CD1c-positive myeloid dendritic cell (primary cell): Measurements from ENCODE around the gene SLC30A9.

Source experiments
- DNase-seq: peaks from one replicate; pipeline ENCODE4 v3.0.0-alpha.2; 2016; ENCODE audit errors: extremely low spot score

Gene SLC30A9

DNA sequence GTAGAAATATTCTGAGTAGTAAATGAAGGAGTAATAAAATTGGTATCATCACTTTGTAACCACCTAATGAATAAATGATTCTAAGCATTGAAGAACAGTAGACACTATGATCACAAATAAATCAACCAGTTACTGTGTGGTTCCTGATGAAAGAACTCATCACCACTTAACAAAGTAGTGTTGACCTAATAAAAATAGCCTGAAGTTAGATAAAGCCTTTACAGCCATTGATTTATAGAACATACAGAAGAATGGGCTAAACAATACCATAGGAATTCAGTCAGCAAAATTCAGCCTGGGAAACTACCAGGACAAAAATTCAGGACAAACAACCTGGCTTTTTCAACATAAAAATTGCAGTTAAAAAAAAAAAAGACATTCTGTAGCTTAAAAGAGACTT lies 9.0 kb downstream of the SLC30A9 start:
- no peak for DNase-seq

DNA sequence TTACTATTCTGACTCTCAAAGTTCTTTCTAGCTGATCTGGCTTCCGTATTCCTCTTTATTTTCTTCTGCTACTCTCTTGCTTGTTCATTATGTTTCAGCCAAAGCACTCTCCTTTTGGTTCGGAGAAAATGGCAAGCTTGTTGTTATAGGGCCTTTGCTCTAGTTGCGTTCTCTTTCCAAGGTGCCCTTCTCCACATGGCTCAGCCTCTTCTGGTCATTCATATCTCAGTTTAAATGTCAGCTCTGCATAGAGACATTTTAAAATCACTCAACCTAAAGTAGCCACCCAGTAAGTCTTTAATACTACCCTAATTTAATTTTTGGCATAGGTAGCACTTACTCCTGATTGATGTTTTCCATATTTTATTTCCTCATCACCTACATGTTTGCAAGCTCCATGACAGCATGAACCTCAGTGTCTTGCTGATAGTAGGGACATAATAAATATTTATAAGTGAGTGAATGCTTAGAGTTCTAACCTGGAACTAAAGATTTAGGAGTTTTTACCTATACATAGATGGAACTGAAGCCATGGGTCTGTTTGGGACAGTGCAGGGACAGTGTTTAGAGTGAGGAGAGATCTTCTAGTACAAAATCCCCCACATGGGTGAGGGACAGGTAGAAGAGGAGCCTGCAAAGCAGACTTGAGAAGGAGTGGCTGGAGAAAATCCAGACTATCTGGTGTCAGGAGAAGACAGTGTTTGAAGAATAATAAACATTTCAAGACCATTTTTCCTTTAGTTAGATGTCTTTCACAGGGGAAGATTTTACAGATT lies 17.9 kb downstream of the SLC30A9 start:
- DNase-seq: no peak

DNA sequence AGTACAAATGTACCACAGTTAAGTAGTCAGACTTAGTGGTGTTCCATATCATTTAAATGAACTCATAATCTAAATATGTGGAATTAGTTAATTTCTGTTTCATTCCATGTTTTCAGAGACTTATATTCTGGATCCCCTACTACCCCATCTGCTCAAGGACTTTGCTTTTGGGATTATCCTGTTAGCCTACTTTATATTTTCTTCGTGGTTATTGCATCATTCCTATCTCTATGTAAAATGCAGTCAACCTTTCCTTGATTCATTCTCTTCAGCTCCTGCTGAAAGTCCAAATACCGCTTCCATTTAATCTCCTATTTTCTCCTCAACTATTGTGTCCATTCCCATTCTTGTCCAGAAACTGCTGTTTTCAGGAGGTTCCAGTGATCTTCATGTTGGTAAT lies 25.1 kb downstream of the SLC30A9 start:
- DNase-seq: no peak

DNA sequence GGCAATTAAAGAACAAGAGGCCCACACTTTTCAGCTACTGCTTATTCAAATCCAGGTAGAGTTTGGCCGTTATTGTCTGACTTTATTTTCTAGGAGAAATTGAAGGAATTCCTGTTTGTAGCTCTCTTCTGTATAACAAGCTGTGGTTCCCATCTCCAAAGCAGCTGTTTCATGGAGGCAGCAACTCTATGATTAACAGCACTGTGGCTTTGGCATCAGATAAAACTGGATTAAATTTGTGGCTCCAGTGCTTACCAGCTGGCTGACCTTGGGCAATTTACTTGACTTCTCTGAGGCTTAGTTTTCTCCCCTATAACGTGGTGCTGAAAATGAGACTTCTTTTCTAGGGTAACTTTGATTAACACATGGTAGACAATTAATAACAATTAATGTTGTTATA lies 28.1 kb downstream of the SLC30A9 start:
- no peak for DNase-seq

DNA sequence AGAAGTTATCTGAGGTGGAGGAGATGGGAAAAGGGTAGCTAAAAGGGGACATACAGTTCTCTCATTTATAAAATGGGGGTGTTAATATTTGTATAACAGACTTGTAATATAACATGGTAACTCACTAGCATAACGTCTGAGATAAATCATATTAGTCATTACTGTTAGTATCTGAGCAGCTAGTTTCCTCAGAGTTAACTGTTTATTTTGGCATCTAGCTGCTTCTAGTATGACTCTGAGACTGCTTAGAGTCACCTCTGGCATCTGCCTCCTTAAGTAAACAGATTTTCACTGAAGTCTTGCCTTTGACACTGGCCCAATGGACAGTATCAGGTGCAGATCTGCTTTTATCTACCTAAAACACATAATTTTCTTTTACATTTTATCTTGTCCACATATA lies 58.1 kb downstream of the SLC30A9 start:
- DNase-seq: no peak

DNA sequence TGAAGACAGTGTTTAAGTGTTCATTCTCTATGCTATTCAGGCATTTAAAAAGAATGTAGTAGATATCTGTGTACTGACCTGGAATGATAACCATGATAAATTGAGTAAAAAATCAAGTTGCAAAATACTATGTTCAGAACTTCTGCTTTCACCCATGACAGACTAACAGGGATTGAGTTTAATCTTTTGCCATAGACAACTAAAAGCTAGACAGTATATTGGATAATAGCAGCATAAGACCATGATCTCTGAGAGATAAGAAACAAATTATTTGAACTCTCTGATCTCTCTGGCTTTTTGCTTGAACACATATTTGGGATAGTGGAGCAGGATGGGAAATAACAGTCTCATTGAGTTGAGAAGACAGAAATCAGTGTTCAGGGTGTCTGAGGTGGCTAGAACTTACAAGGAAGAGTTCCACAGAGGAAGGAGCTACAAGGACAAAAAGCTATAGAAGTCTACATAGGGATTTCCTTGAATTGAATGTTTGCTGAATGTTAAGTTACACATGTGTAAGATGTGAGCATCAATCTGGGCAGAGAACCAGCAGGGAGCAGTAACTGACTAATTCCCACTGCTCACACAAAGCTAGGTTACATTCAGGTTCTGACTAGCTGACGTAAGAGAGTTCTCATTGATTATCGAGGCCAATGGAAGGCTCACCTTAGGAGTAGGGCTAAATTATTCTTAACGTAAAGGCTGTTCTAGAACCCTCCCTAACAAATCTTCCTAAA lies 60.4 kb downstream of the SLC30A9 start:
- no peak for DNase-seq

DNA sequence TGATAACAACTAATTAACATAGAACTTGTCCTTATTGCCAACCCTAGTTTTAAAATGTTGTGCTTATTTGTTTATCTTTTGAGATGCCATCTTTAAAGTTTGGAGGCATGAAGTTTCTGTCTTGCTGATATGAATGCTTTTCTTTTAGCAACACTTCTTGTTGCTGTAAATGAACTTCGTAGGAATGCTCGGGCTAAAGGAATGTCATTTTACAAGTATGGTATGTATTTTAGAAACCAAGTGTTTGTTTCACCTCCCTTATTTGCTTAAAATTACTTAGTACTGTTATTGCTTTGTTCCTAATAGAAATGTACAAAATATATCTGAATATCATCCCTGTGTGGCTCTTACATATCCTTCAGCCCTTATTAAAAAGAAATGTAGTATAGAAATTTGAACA lies 76.1 kb downstream of the SLC30A9 start:
- no peak for DNase-seq

DNA sequence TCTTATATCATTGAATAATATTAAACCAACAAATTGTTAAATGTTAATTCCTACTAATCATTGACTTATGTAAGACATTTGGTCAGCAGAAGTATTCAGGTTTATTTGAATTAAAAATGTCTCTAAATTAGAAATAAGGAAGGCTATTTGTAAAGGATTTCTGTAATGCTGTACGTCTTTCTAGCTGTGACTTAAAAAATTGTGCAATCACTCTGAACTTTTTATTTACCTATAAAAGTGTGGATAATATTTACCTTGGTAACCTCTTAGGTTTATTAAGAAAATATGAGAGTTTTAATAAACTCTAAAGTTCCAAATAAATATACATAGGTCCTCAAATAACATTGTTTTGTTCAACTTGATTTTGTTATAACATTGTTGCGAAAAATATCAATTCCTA lies 76.9 kb downstream of the SLC30A9 start:
- no peak for DNase-seq

DNA sequence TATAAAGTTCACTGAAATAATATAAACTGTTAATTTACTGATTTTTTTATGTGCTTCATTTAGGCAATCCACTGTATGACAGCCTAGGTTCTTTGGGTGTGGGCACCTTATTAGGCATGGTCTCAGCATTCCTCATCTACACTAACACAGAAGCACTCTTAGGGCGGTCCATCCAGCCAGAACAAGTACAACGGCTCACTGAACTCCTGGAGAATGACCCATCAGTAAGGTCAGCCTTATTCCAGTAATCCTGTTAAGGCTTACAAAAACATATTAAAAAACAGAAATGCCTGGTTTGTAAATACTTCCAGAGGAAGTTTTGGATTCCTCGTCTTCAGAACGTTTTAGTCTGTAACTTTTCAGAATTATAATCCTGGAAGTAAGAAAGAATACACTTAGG lies 80.1 kb downstream of the SLC30A9 start:
- DNase-seq: no peak

DNA sequence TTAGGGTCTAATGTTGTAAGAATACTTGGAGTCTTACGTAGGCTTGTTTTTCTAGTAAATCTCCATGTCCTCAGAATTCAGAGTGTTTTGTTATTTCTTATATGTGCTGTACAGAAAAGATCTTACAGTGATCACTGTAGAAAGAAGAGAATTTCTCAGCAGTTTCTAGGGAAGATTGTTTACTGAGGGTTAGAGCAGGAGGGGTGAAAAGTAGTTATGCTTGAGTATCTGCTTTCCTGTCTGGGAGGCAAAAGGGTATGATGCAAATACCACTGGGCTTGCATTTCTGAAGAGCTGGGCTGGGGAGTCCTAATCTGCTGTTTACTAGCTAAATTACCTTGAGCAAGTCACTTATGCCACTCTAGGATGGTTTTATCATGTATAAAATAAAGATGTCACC lies 84.0 kb downstream of the SLC30A9 start:
- DNase-seq: no peak

DNA sequence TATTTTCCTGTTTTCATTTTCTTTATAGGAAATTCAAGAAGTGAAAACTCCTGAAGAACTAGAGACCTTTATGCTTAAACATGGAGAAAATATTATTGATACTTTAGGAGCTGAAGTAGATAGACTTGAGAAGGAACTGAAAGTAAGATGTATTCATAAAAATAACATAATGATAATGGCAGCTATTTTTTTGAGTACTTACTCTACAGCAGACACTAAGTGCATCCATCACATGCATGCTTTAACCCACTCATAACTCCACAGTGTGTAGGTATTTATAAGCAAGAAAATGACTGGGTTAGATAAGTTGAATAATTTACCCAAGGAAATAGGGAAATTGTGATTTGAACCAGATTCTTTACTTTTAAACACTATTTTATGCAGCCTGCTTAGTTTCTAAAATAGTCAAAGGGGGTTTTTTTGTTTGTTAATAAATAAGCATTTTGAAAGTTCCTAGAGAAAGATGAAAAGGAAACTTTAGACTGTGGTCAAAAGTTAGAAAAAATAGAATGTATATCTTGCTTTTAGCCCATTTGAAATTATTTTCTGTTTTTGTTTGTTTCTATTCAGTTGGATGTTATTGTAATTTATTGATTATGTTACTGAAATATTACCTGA lies 88.0 kb downstream of the SLC30A9 start:
- DNase-seq: no peak

DNA sequence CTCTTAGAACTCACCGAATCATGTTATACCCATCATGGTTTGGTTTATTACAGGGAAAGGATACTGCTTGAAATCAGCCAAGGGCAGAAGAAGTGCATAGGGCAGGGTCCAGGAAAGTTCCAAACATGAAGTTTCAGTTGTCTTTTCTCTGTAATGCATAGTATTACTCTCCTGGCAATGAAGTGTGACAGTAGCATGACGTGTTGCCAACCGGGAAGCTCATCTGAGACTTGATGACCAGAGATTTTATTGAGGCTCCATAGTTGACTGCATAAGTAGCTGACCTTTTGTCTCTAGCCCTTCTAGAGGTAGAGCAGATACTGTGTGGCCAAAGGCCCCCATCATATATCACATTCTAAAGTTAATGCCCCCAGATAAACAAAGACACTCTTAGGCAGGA lies 90.0 kb downstream of the SLC30A9 start:
- DNase-seq: no peak

DNA sequence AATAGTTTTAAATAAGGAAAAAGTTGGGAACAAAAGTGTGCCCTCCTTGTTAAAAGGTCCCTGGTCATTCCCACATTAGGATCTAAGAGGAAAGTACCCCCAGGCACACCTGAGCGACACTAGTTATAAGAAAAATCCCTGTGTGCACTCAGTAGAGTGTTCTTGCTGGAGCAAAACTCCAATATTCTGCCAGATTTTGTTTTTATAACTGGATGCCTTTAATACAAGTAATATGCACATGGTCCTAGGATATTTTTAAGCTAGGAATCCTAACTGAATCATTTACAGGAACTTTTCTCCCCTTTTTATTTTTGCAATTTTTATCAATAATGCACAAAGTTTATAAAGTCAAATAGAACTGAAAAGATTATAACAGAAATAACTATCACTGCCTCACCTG lies 93.5 kb downstream of the SLC30A9 start:
- no peak for DNase-seq

DNA sequence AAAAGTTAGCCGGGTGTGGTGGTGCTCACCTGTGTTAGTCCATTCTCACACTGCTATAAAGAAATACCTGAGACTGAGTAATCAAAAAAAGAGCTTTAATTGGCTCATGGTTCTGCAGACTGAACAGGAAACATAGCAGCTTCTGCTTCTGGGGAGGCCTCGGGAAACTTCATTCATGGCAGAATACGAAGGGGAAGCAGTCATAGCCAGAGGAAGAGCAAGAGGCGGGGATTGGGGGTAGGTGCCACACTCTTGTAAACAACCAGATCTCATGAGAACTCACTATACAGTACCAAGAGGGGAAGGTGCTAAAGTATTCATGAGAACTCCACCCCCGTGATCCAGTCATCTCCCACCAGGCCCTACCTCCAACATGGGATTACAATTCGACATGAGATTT lies 98.1 kb downstream of the SLC30A9 start:
- no peak for DNase-seq

DNA sequence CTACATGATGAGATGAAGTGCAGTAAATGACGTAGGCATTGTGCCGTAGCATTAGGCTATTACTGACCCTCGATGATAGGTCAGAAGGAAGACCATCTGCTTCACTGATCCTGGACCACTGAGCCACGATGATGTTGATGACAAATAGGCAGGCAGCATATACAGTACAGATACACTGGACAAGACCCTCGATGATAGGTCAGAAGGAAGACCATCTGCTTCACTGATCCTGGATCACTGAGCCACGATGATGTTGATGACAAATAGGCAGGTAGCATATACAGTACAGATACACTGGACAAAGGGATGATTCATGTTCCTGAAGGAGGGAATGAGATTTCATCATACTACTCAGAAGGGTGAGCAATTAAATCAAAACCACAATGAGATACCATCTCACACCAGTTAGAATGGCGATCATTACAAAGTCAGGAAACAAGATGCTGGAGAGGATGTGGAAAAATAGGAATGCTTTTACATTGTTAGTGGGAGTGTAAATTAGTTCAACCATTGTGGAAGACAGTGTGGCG lies 111.2 kb downstream of the SLC30A9 start:
- no peak for DNase-seq

DNA sequence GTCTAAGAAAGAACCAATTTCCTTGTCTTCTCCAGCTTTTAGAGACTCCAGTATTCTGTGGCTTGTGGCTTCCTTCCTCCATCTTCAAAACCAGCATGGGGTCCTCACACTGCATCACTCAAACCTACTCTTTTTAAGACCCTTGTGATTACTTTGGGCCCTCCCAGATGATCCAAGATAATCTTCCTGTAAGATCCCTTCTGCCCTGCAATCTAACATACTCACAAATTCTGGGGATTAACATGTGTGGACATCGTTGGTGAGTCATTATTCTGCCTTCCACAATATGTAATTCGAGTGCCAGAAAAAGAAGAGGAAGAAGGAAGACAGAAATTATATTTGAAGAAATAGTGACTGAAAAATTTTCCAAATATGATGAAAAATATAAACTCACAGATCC lies 114.2 kb downstream of the SLC30A9 start:
- no peak for DNase-seq

DNA sequence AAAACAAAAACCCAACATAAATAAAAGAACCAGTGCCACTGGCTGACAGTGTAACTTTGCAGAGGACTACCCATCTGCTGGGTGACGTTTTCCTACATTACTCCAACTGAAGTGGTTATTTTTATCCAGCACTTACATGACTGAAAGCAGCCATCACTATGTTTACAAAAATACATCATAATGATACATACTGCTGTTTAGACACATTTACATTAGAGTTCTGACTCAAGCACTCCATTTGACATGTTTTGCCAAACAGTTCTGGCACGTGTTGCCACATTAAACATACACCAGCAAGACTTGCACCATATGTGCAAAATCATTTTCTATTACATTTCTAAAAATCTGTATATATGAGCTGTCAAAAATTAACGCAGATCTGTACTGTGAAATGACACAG lies 122.5 kb downstream of the SLC30A9 start:
- DNase-seq: no peak

DNA sequence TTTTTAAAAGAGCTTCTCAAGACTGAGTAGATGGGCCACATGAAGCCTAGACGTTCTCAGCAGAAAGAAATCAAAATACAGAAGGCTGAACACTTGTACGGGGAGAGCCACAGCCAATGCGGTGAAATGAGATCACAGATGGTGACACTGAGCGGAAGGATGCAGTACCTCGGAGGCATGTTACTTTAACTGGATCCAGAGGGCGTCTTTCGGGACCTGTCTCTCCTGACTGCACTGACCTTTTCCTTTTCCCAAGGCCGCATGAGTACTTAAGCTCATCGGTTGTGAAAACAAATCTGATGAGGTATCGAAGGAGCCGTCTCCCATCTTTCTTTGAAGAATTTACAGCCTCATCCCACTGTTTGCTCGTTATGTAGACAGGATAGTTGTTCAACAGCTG lies 129.6 kb downstream of the SLC30A9 start:
- no peak for DNase-seq

DNA sequence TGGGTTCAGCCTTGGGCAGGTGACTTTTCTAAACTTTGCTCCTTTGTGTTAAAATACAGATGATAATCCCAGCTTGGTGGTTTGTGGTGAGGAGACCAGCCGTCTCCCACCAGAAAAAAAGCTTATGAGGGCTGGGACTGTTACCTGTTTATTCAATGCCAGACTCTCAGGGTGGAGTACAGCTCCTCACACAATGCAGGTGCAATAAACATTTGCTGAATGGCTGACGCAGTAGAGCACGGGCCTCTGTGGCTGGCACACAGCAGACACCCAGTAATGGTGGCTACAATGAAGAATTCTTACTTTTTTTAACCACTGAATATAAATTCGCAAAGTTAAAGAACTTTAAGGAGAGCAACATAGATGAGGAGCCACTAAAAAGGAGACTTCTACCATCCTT lies 131.9 kb downstream of the SLC30A9 start:
- no peak for DNase-seq

DNA sequence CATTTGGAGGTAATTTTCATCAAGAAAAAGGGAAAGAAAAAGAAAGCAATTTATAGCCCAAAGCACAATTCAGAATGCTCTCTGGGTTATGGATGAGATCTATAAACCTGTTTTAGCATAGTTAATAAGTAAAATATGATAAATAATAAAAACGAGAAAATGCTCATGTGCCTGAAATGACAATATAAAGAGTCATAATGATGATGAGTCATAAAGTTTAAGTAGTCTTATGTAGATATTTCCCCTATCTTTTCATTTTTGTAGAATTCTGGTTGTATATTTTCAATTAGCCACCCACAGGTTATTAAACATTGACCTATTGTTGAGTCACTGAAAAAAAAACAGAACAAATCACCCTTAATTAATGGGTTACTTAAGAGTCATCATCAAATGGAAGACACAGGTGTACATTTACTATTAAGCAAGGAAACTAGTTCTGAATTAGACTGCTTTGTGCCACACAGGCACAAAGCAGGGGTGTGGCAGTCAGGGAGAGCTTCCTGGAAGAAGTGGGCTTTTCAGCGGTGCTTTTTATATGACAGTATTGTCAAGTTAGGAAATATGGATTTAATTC lies 132.8 kb downstream of the SLC30A9 start:
- no peak for DNase-seq

DNA sequence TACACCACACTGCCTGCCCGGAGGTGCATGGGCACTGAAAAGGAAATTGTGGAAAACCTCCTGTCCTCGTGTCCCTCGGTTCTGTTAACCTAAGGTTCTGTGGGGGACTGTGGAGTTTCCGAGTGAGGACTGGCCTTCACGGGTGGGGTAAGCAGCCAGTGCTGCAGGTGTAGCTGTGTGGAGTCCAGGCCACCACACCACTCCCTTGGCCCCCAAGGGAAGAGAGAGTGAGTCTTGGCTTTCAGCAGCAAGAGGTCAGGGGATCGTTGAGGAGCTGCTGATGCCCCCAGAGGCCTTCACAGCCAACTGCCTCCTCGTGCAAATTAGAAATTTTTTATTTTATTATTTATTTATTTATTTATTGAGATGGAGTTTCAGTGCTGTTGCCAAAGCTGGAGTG lies 141.8 kb downstream of the SLC30A9 start:
- no peak for DNase-seq

DNA sequence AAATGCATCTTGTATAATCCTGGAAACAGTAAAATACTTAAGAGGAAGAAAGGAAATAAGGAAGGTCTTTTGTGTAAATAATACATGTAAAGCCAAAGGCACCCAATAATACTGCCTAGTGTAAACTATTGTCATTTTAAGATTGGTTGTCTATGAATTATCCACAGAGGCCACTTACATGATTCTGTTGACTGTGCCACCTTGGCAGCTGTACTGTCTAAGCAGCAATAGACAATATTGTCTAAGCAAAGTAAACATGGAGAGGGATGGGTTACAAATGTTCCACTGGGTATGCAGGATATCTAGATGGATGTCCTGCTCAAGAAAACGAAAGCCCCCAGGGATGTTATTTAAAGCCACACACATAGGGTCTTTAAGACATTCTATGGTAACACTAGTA lies 142.7 kb downstream of the SLC30A9 start:
- no peak for DNase-seq

DNA sequence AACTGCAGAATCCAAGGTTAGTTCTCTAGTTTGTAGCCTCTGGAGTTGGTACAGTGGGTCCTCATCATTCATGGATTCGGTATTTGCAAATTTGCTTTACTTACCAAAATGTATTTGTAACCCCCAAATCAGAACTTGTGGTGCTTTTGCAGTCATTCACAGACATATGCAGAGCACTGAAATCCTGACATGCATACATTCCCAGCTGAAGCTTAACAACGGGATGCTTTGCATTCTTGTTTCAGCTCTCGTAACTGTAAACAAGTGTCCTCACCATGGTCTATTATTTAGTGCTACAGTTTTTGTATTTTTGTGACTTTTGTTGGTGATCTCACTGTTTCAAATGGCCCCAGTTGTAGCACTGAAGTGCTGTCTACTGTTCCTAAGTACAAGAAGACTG lies 146.0 kb downstream of the SLC30A9 start:
- no peak for DNase-seq
